D341Med (cell line): ENCODE results near the gene PTGES2.

Experiments used
- DNase-seq: peaks from one replicate; pipeline ENCODE4 v3.0.0; 2012; ENCODE audit warnings: low spot score

PTGES2 gene

GRCh38 chr9:128102861-128103588 lies 24.5 kb downstream of the PTGES2 start:
- DNase-seq: no peak

GRCh38 chr9:128102196-128102595 lies 25.3 kb downstream of the PTGES2 start:
- DNase-seq: no peak

DNA sequence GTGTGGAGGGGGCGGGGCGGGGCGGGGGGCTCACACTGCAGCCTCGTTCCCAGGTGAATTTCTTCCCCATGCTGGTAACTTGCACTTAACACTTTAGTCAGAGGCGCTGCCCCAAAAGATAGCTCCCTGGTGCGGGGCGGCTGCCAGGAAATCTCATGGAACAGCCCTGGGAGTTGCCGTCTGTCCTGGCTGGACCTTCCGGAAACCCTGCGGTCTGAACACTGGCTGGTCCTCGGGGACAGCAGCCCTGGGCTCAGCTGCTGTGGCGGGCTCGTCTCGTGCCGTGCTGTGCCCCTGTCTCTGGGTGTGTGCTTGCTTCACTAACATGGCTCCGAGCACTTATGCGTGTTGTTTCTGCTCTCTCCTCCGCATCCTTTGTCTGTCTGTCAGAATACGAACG lies 25.8 kb downstream of the PTGES2 start:
- no peak for DNase-seq

GRCh38 chr9:128101231-128101661 lies 26.3 kb downstream of the PTGES2 start:
- DNase-seq: no peak

DNA sequence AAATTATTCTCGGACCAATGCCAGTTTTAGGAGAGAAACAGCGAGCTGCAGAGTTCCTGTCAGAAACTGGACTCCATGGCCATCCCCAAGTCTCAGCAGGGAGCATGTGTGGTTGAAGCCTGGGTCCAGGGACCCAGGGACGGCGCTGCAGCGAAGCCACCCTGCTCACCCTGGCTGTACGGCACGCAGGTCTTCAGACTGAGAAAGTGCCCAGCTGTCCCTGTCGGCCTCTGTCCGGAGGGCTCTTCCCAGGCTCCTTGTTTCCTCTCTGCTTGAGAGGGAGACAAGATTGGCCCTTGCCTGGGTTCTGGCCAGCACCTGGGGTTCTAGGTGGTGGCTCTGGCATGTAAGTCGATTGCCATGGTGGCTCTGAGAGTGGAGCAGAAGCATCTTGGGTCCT lies 26.9 kb downstream of the PTGES2 start:
- no peak for DNase-seq

GRCh38 chr9:128099932-128100491 lies 27.5 kb downstream of the PTGES2 start:
- DNase-seq: no peak

DNA sequence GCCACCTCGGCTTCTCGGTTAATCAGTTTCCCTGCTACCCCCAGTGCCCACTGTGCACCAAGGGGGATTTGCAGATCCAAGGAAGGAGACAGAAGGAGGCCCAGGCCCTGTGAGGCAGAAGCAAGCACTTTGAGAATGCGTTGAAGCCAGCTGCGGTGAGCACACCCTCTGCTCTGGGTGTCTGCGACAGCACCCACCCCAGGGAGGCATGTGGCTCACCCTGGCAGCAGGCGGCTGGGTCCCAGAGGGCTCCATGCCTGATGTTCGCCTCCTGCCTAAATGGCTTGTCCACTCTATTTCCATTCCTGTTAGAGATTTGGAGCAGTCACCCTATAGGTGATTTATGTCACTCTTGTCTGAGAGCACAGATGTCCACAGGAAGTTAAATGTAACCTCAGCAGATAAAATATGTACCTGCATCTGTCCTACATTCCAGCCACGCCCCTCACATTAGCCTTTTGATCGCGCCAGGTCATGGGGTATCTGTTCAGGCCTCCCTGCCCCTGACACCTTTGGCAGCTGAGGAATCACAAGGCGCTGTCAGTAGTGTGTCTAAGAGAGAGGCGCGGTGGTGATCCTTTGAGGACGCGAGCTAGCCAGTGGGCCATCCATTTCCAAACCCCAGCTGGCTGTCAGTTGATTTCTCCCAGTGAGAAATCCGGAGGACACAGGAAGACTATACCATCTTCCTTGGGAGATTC lies 28.1 kb downstream of the PTGES2 start:
- DNase-seq: no peak

DNA sequence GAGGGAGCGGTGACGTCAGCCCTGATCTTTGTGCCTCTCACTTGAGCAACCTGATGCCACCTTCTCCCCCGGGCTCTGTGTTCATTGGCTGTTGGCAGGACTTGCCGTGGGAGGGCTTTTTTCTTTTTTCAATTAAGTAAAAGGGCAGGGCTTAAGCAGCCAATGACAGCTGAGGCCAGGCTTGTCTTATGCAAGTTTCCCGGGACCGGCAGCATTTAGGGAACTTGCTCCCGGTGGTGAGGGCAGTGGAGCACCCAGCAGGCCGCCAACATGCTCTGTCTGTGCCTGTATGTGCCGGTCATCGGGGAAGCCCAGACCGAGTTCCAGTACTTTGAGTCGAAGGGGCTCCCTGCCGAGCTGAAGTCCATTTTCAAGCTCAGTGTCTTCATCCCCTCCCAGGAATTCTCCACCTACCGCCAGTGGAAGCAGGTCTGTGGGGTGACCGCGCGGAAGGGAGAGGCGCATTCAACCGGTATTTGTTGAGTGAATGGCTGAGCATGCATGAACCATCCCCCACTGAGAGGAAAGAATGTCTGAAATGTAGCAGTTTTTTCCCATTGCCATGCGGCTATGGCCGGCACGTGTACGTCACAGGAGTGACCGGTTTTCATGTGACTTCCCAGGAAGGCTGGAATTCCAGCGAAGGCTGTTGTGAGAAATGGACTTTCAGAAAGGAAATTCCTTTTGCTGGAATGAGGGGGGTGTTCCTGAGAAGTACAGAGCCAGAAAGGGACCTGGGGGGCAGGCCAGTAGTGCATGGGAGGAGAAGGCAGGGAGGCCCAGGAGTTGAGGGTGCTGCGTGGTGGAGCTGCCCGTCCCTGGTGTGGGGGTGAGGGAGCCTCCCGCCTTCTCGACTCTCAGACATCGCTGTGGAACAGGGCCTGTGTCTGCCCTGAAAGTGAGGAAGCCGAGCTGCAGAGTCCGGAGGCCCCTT lies 29.0 kb downstream of the PTGES2 start:
- peak; percentile 86 for DNase-seq

GRCh38 chr9:128097543-128098296 lies 29.8 kb downstream of the PTGES2 start:
- no peak for DNase-seq

- no peak for DNase-seq
These were observed 30.7 kb downstream of the PTGES2 start for GRCh38 chr9:128096616-128097536.

DNA sequence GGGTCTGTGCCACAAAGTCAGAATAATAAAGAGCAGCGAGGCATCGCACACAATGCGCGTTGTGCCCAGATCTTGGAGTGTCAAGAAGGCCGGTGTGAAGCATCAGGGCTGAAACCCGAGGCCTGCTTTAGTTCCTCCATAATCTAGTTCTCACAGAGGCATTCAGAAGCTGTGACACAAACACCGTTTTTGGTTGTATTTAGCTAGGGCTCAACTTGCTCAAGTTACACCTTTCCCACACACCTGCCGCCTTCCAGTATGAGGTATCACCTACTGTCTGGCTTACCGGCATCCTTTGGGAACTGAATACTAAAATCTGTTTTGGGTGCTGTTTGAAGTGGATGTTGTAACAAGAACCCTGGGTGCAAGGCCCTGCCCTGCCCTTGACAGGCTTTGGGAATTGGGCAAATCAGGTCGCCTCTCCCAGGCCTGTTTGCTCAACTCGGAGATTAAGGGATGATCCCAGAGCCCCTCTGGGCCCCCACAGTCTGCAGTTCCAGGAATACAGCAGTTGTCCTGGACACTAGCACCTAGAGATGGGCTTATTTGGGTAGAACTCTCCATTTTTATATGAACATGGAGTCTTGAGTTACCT lies 32.5 kb downstream of the PTGES2 start:
- DNase-seq: no peak

- DNase-seq: peak; percentile 89
These were observed 33.2 kb downstream of the PTGES2 start for GRCh38 chr9:128094166-128094949.

DNA sequence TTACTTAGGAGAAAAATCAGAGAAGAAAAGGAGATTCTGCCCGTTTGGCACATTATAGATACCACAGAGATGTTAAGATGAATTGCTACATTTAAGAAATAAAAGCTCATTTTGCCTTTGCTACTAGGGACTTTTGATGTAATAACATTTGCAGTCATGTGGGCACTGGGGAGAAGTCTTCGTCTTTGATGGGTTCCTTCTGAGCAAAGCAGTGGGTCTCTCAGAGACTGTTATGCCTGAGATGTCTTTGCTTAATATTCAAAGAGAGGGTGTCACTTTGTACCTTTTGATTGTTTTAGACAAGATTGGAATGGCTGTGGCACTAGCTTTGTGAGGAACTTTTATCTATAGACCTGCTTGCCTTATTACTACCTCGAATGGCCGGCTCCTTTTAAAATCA lies 34.5 kb downstream of the PTGES2 start:
- no peak for DNase-seq

- DNase-seq: no peak
These were observed 35.1 kb downstream of the PTGES2 start for GRCh38 chr9:128092199-128092977.

DNA sequence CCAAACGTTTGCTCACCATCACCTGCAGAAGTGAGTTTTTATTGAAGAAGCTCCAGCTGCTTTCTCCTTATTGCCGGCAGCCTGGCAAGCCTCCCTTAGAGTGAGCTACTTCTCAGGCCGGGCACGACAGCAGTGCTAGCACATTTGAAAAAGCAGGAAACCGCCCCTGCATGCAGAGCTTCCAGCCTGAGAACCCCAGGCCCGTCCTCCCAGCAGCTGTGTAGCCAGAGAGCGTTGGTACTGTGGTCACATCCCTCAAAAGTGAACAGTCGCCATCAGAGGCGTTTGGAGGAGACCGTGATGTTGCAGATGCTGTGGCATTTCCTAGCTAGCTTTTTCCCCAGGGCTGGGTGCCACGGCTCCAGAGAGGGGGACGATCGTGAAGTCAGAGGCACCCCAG lies 36.0 kb downstream of the PTGES2 start:
- DNase-seq: no peak

GRCh38 chr9:128091144-128091543 lies 36.4 kb downstream of the PTGES2 start:
- no peak for DNase-seq

DNA sequence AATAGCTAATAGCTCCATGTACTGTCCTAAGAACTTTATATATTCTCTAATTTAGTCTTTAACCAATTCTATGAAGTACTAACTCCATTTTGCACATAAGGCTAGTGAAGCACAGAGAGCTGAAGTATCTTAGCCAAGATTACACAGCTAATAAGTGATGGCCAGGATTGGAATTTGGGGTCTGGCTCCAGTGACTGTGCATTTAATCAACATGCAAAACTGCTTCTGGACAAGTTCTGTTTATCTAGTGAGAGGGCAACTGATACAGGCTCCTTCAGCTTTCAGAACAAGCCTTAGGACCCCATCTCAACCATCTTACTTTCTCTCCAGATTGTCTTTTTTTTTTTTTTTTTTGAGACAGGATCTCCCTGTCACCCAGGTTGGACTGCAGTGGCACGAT lies 38.2 kb downstream of the PTGES2 start:
- no peak for DNase-seq

GRCh38 chr9:128088253-128088945 lies 39.1 kb downstream of the PTGES2 start:
- DNase-seq: no peak
